Measurements from ENCODE around the gene UNC45A. TPM values are rescaled to one million over a fixed set of nuclear protein-coding genes. Genes with fewer than 3 reads are reported as not detected.

UNC45A gene
- total and polyA plus RNA-seq, 2 of the 8 experiments (the other 6 are each of a cell fraction or from before 2014, with no cell fraction given) = 74.1 to 84.2 TPM

GRCh38 chr15:90941038-90941437 is 6.0 kb downstream of the UNC45A start:
- Histone ChIP-seq H3K4me1 (replicated peaks in 1 of 4; ENCODE audit: control insufficient read depth in 3 of 4, insufficient read depth in 4 of 4, low read length in 3 of 4) (peaks cover 0 to 2% (median 1%) of the 10 kb centered on the region in 4 experiments; a peak in 6 of 7 replicates), H3K56ac (replicated peaks; ENCODE audit: insufficient read length, low read depth, low read length) (no peak overlapping the region), H3K14ac (ENCODE audit: insufficient read length) (no peak overlapping the region), H3K9ac (replicated peaks in 1 of 4; ENCODE audit: extremely low read depth in 1 of 4, low read depth in 3 of 4, low read length in 3 of 4) (no peak overlapping the region), H4K8ac (ENCODE audit: extremely low read depth, insufficient read depth, low read length) (no peak overlapping the region), H3K27ac (ENCODE audit: low read depth, low read length) (no peak overlapping the region; the same call in 1 of the 2 replicates), H3K23ac (ENCODE audit: insufficient read length) (no peak overlapping the region), H3K23me2 (ENCODE audit: low read depth, low read length) (no peaks in the 10 kb centered on the region), H2BK12ac (ENCODE audit: low read depth, low read length) (no peak overlapping the region), H2BK120ac (replicated peaks; ENCODE audit: low read depth, low read length) (no peak overlapping the region), H3K4me3 (ENCODE audit: extremely low read depth in 1 of 4, insufficient read depth in 2 of 4, low read depth in 3 of 4, low read length in 4 of 4) (no peak overlapping the region), H3K4ac (replicated peaks; ENCODE audit: insufficient read length, low read depth, low read length) (no peak overlapping the region), H4K91ac (replicated peaks; ENCODE audit: insufficient read length, low read length) (no peak overlapping the region), H2BK20ac (ENCODE audit: low read length) (no peak overlapping the region), H3K36me3 (ENCODE audit: control insufficient read depth in 2 of 4, insufficient read depth in 4 of 4, low read length in 3 of 4) (peaks cover 13 to 62% (median 36%) of the 10 kb centered on the region in 4 experiments; a peak in 7 of 8 replicates), H3K18ac (ENCODE audit: extremely low read depth, low read length) (no peak overlapping the region), H3K27me3 (replicated peaks in 1 of 4; ENCODE audit: control insufficient read depth in 3 of 4, extremely low read depth in 1 of 4, insufficient read depth in 3 of 4, low read length in 3 of 4) (no peaks in the 10 kb centered on the region), H3K79me2 (ENCODE audit: control insufficient read depth in 1 of 2, insufficient read depth in 2 of 2, low read length in 2 of 2) (no peaks in the 10 kb centered on the region), H4K20me1 (replicated peaks in 1 of 2; ENCODE audit: control insufficient read depth in 1 of 2, insufficient read depth in 2 of 2, low read length in 2 of 2) (peaks cover 4 to 6% of the 10 kb centered on the region in 2 experiments), H2AK5ac (ENCODE audit: low read depth, low read length) (no peak overlapping the region), H4K5ac (ENCODE audit: insufficient read length, low read depth, low read length) (no peak overlapping the region), H2BK15ac (ENCODE audit: low read length) (no peak overlapping the region), H2AFZ (ENCODE audit: low read length) (no peak overlapping the region), H3K79me1 (ENCODE audit: low read depth, low read length) (no peaks in the 10 kb centered on the region), H2BK5ac (ENCODE audit: low read depth, low read length) (no peak overlapping the region), H3K4me2 (ENCODE audit: insufficient read depth in 1 of 2, low read depth in 2 of 2, low read length in 2 of 2) (no peak overlapping the region), H3K9me3 (ENCODE audit: insufficient read depth in 2 of 2, low read depth in 1 of 2, low read length in 1 of 2) (no peaks in the 10 kb centered on the region)
- ChIA-PET CTCF (ENCODE audit: partially characterized antibody) (interaction anchor here (0.7 to 20.7 kb wide), 4 partner anchors 8 to 640 kb away, joined by 3 to 306 read pairs (median 23); partner anchors contain the start of genes HDDC3, RCCD1 and UNC45A), POLR2A (ENCODE audit: partially characterized antibody) (interaction anchor here (1.0 to 1.3 kb wide), 2 partner anchors 9 to 30 kb away, joined by 3 read pairs; no protein-coding TSS in a partner anchor)
- TF ChIP-seq E2F6 (IDR thresholded peaks at IDR 0.05) = no peak
- no peak for FAIRE-seq
- no peak for DNase-seq (ENCODE audit: low read depth in 1 of 2, low spot score in 2 of 2)
- 100% methylated on average over 4 of the region's 4 CpGs; no CpG with 5 or more reads in 1 of the 2 experiments for WGBS, 2 experiments (ENCODE audit: extremely low coverage in 1 of 2, insufficient coverage in 1 of 2, insufficient read length in 1 of 2, insufficient replicate concordance in 2 of 2, low coverage in 1 of 2, low lambda C conversion rate in 2 of 2, missing lambda C conversion rate in 1 of 2)
